Central memory CD8-positive, alpha-beta T cell (primary cell): ENCODE measurements around the gene BABAM2.

ENCODE experiments used
- ATAC-seq: fragments of 150-1000 bp; cut with Tn5 transposase; replicated peaks from 2 replicates; pipeline ENCODE4 v1.10.0; 2022; ENCODE audit warnings: mild to moderate bottlenecking, moderate FRiP score, moderate number of reproducible peaks; ENCODE audit not compliant: poor library complexity, severe bottlenecking; ENCODE audit errors: extremely low read depth
- DNase-seq, 2 donors: peaks; one replicate each; pipeline ENCODE4 v3.0.0; 2021; ENCODE audit warnings: low spot score in 2 of 2
- H3K27ac Mint-ChIP-seq: one replicate; pipeline ENCODE4 v1.8.0; 2022; ENCODE audit warnings: low read depth, mild to moderate bottlenecking, moderate library complexity, mixed read lengths
- H3K27me3 Mint-ChIP-seq: one replicate; pipeline ENCODE4 v1.8.0; 2022; ENCODE audit warnings: mixed read lengths
- H3K36me3 Mint-ChIP-seq: one replicate; pipeline ENCODE4 v1.8.0; 2022; ENCODE audit warnings: mild to moderate bottlenecking, moderate library complexity, mixed read lengths; ENCODE audit not compliant: insufficient read depth
- H3K4me1 Mint-ChIP-seq: one replicate; pipeline ENCODE4 v1.8.0; 2022; ENCODE audit warnings: mixed read lengths
- H3K4me3 Mint-ChIP-seq: one replicate; pipeline ENCODE4 v1.8.0; 2022; ENCODE audit warnings: mild to moderate bottlenecking, moderate library complexity, mixed read lengths
- H3K9me3 Mint-ChIP-seq: one replicate; pipeline ENCODE4 v1.8.0; 2022; ENCODE audit warnings: mixed read lengths

Gene BABAM2

GRCh38 chr2:27885234-27885633 lies 5.3 kb upstream of the BABAM2 start:
- ATAC-seq (no peak), DNase-seq (no peak)
- Mint-ChIP-seq H3K4me3 (no peak overlapping the region), H3K9me3 (no peaks in the 10 kb centered on the region), H3K36me3 (peaks cover 6% of the 10 kb centered on the region), H3K27me3 (no peaks in the 10 kb centered on the region), H3K27ac (peak overlapping the region; percentile 13), H3K4me1 (peaks cover 8% of the 10 kb centered on the region)

- Mint-ChIP-seq H3K36me3 (peaks cover 10% of the 10 kb centered on the region), H3K27ac (peak overlapping the region; percentile 13), H3K4me3 (no peak overlapping the region), H3K9me3 (no peaks in the 10 kb centered on the region), H3K27me3 (peaks cover under 1% of the 10 kb centered on the region), H3K4me1 (peaks cover 11% of the 10 kb centered on the region)
- no peak for DNase-seq
- ATAC-seq, result no peak
Observed at GRCh38 chr2:27885661-27886060, 4.9 kb upstream of the BABAM2 start.

GRCh38 chr2:27886322-27886721 lies 4.2 kb upstream of the BABAM2 start:
- H3K27me3 Mint-ChIP-seq, result peaks cover 7% of the 10 kb centered on the region
- H3K27ac Mint-ChIP-seq, result no peak overlapping the region
- H3K4me1 Mint-ChIP-seq, result peaks cover 17% of the 10 kb centered on the region
- H3K9me3 Mint-ChIP-seq, result no peaks in the 10 kb centered on the region
- peaks cover 16% of the 10 kb centered on the region for H3K36me3 Mint-ChIP-seq
- DNase-seq, result no peak
- ATAC-seq, result no peak
- H3K4me3 Mint-ChIP-seq, result no peak overlapping the region

- no peak overlapping the region for H3K4me3 Mint-ChIP-seq
Observed at GRCh38 chr2:27887111-27887510, 3.4 kb upstream of the BABAM2 start.

GRCh38 chr2:27887830-27888229 lies 2.7 kb upstream of the BABAM2 start:
- Mint-ChIP-seq H3K27me3 (peaks cover 10% of the 10 kb centered on the region), H3K36me3 (peaks cover 25% of the 10 kb centered on the region), H3K4me3 (no peak overlapping the region), H3K4me1 (peaks cover 32% of the 10 kb centered on the region), H3K27ac (no peak overlapping the region), H3K9me3 (no peaks in the 10 kb centered on the region)
- ATAC-seq, result no peak
- DNase-seq, result no peak

More at GRCh38 chr2:27887111-27887510, 3.4 kb upstream of the BABAM2 start:
- DNase-seq (no peak), ATAC-seq (no peak)
- H3K27me3 Mint-ChIP-seq, result peaks cover 10% of the 10 kb centered on the region
- H3K4me1 Mint-ChIP-seq, result peaks cover 24% of the 10 kb centered on the region
- H3K36me3 Mint-ChIP-seq, result peaks cover 22% of the 10 kb centered on the region
- no peaks in the 10 kb centered on the region for H3K9me3 Mint-ChIP-seq
- no peak overlapping the region for H3K27ac Mint-ChIP-seq

GRCh38 chr2:27888790-27889189 lies 1.7 kb upstream of the BABAM2 start:
- Mint-ChIP-seq H3K27ac (peak overlapping the region; percentile 22), H3K9me3 (no peaks in the 10 kb centered on the region), H3K36me3 (peaks cover 25% of the 10 kb centered on the region), H3K27me3 (peaks cover 10% of the 10 kb centered on the region), H3K4me1 (peaks cover 40% of the 10 kb centered on the region), H3K4me3 (no peak overlapping the region)
- DNase-seq, result no peak
- no peak for ATAC-seq

GRCh38 chr2:27889774-27890145 lies 769 bp upstream of the BABAM2 start:
- Mint-ChIP-seq H3K4me1 (peaks cover 50% of the 10 kb centered on the region), H3K9me3 (no peaks in the 10 kb centered on the region), H3K27me3 (peaks cover 10% of the 10 kb centered on the region), H3K36me3 (peaks cover 26% of the 10 kb centered on the region), H3K27ac (peak overlapping the region; percentile 99), H3K4me3 (peak overlapping the region; percentile 90)
- no peak for DNase-seq
- no peak for ATAC-seq

GRCh38 chr2:27890924-27891672 lies 569 bp downstream of the BABAM2 start:
- Mint-ChIP-seq H3K9me3 (no peaks in the 10 kb centered on the region), H3K4me1 (peaks cover 51% of the 10 kb centered on the region), H3K4me3 (peak overlapping the region; percentile 90), H3K36me3 (peaks cover 31% of the 10 kb centered on the region), H3K27me3 (peaks cover 10% of the 10 kb centered on the region), H3K27ac (peak overlapping the region; percentile 99)
- peak; percentile 60 for ATAC-seq
- DNase-seq, result peak; percentile 95 to 96

- peaks cover 34% of the 10 kb centered on the region for H3K36me3 Mint-ChIP-seq
- peak overlapping the region; percentile 99 for H3K27ac Mint-ChIP-seq
- peaks cover 10% of the 10 kb centered on the region for H3K27me3 Mint-ChIP-seq
- H3K9me3 Mint-ChIP-seq, result no peaks in the 10 kb centered on the region
- H3K4me1 Mint-ChIP-seq, result peaks cover 51% of the 10 kb centered on the region
- DNase-seq (no peak), ATAC-seq (no peak)
- peak overlapping the region; percentile 90 for H3K4me3 Mint-ChIP-seq
Observed at GRCh38 chr2:27891673-27892105, 1.2 kb downstream of the BABAM2 start.

- Mint-ChIP-seq H3K4me1 (peaks cover 63% of the 10 kb centered on the region), H3K27me3 (peaks cover 10% of the 10 kb centered on the region), H3K4me3 (no peak overlapping the region), H3K36me3 (peaks cover 40% of the 10 kb centered on the region), H3K27ac (peak overlapping the region; percentile 99), H3K9me3 (no peaks in the 10 kb centered on the region)
- ATAC-seq (no peak), DNase-seq (no peak)
Observed at GRCh38 chr2:27893006-27893405, 2.5 kb downstream of the BABAM2 start.

GRCh38 chr2:27897717-27898116 lies 7.2 kb downstream of the BABAM2 start:
- H3K36me3 Mint-ChIP-seq, result peaks cover 27% of the 10 kb centered on the region
- no peaks in the 10 kb centered on the region for H3K9me3 Mint-ChIP-seq
- peak overlapping the region; percentile 60 for H3K27ac Mint-ChIP-seq
- ATAC-seq, result no peak
- no peaks in the 10 kb centered on the region for H3K27me3 Mint-ChIP-seq
- no peak overlapping the region for H3K4me3 Mint-ChIP-seq
- H3K4me1 Mint-ChIP-seq, result peaks cover 41% of the 10 kb centered on the region
- DNase-seq, result no peak

GRCh38 chr2:27901234-27901633 lies 10.7 kb downstream of the BABAM2 start:
- Mint-ChIP-seq H3K27me3 (no peaks in the 10 kb centered on the region), H3K36me3 (peaks cover 23% of the 10 kb centered on the region), H3K27ac (peak overlapping the region; percentile 53), H3K9me3 (no peaks in the 10 kb centered on the region), H3K4me1 (peaks cover 27% of the 10 kb centered on the region), H3K4me3 (no peak overlapping the region)
- ATAC-seq (no peak), DNase-seq (no peak)

- Mint-ChIP-seq H3K27me3 (no peaks in the 10 kb centered on the region), H3K36me3 (peaks cover 18% of the 10 kb centered on the region), H3K9me3 (no peaks in the 10 kb centered on the region), H3K4me1 (peaks cover 29% of the 10 kb centered on the region), H3K4me3 (no peak overlapping the region), H3K27ac (no peak overlapping the region)
- no peak for DNase-seq
- ATAC-seq, result no peak
Observed at GRCh38 chr2:27902098-27902497, 11.6 kb downstream of the BABAM2 start.
